Measurements from ENCODE around the gene FGF12.
"Not testable (repeated sequence)": the region's sequence is repeated elsewhere in the genome, so short reads cannot be mapped to it uniquely, and the experiment has no call there.

The FGF12 gene

GRCh38 chr3:192727032-192727847, at the start of gene FGF12:
Gene FGF12 (minus strand): TSS chr3:192727541.
- TF ChIP-seq CTCF (IDR thresholded peaks at IDR 0.05; ENCODE audit: unreplicated experiment in 3 of 3) = no peak
- Mint-ChIP-seq H3K4me3 (peak within 1 kb of the TSS; percentile 68 to 83 (median 72)), H3K4me1 (peaks cover 14% of the 10 kb centered on the region), H3K27me3 (ENCODE audit: low read depth) (peaks cover 49% of the 10 kb centered on the region), H3K27ac (no peak within 1 kb of the TSS), H3K36me3 (ENCODE audit: low read depth) (no peaks in the 10 kb centered on the region), H3K9me3 (no peaks in the 10 kb centered on the region)

DNA sequence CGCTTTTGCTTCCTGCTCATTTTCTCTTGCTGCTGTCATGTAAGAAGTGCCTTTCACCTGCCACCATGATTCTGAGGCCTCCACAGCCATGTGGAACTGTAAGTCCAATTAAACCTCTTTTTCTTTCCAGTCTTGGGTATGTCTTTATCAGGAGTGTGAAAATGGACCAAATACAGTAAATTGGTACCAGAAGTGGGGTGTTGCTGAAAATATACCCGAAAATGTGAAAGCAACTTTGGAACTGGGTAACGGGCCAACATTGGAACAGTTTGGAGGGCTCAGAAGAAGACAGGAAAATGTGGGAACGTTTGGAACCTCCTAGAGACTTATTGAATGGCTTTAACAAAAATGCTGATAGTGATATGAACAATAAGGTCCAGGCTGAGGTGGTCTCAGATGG, 47.0 kb upstream of the FGF12 start:
- H3K4me3 Mint-ChIP-seq; H3K27ac Mint-ChIP-seq; H3K36me3 Mint-ChIP-seq (ENCODE audit: low read depth); H3K4me1 Mint-ChIP-seq; H3K27me3 Mint-ChIP-seq (ENCODE audit: low read depth): not testable (repeated sequence)
- H3K9me3 Mint-ChIP-seq = peaks cover 24% of the 10 kb centered on the region

- Mint-ChIP-seq H3K9me3 (peaks cover 21% of the 10 kb centered on the region), H3K4me3 (no peak overlapping the region), H3K4me1 (no peaks in the 10 kb centered on the region), H3K36me3 (ENCODE audit: low read depth) (no peaks in the 10 kb centered on the region), H3K27ac (no peak overlapping the region), H3K27me3 (ENCODE audit: low read depth) (peaks cover 6% of the 10 kb centered on the region)
- peak in 1 of 3 experiments; percentile 48 for TF ChIP-seq CTCF (IDR thresholded peaks at IDR 0.05; ENCODE audit: unreplicated experiment in 3 of 3)
Measured at GRCh38 chr3:192772240-192772894, 45.0 kb upstream of the FGF12 start.

DNA sequence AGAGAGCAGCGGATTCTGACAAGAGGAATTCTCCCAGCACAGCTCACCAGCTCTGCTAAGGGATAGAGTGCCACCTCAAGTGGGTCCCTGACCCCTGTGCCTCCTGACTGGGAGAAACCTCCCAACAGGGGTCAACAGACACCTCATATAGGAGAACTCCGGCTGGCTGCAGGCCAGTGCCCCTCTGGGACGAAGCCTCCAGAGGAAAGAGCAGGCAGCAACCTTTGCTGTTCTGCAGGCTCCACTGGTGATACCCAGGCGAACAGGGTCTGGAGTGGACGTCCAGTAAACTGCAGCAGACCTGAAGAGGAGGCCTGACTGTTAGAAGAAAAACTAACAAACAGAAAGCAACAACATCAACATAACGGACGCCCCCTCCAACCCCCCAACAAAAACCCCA, 31.3 kb upstream of the FGF12 start:
- Mint-ChIP-seq H3K4me1 (no peaks in the 10 kb centered on the region), H3K36me3 (ENCODE audit: low read depth) (no peaks in the 10 kb centered on the region), H3K27ac (no peak overlapping the region), H3K9me3 (peaks cover 7% of the 10 kb centered on the region), H3K27me3 (ENCODE audit: low read depth) (no peaks in the 10 kb centered on the region), H3K4me3 (no peak overlapping the region)
- TF ChIP-seq CTCF (IDR thresholded peaks at IDR 0.05; ENCODE audit: unreplicated experiment in 3 of 3) = no peak

DNA sequence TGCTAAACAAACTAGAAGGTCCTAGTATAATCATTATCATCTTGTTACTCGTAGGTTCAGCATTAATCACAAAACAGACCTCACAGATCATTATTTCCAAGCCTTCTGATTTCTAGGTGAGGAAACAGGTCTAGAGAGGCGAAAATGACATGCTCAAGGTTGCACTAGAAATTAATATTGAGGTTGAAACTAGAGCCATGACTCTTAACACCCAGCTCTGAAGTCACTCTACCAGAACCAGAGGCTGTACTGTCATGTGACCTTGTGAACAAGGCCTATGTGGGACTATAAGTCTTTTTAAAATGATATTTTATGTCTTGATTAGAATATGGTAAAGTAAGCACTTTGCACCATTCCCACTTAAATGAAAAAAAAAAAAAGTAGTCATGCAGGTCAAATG, 23.8 kb upstream of the FGF12 start:
- Mint-ChIP-seq H3K36me3 (ENCODE audit: low read depth) (no peaks in the 10 kb centered on the region), H3K27me3 (ENCODE audit: low read depth) (no peaks in the 10 kb centered on the region), H3K9me3 (no peaks in the 10 kb centered on the region), H3K4me1 (no peaks in the 10 kb centered on the region), H3K27ac (no peak overlapping the region), H3K4me3 (no peak overlapping the region)
- no peak for TF ChIP-seq CTCF (IDR thresholded peaks at IDR 0.05; ENCODE audit: unreplicated experiment in 3 of 3)

DNA sequence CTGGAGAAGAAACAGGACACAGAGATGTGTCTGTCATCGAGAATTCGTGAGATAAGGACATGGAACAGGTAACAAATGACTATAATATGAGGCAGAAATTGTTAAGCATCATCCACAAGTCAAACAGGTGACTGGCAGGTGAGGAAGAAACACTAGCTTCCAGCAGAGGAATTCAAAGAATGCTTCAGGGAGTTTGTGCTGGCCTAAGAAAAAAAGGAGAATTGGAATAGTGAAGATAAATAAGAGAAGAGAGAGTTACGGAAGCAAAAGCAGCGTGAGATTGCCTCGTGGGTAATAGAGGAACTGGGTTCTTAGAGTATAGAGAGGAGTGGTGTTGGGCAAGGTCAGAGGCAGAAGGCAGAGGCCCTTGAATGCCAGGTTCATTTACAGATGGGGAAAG, 22.9 kb upstream of the FGF12 start:
- no peaks in the 10 kb centered on the region for H3K36me3 Mint-ChIP-seq (ENCODE audit: low read depth)
- no peaks in the 10 kb centered on the region for H3K9me3 Mint-ChIP-seq
- H3K27me3 Mint-ChIP-seq (ENCODE audit: low read depth) = peaks cover under 1% of the 10 kb centered on the region
- H3K27ac Mint-ChIP-seq = no peak overlapping the region
- no peak for TF ChIP-seq CTCF (IDR thresholded peaks at IDR 0.05; ENCODE audit: unreplicated experiment in 3 of 3)
- no peaks in the 10 kb centered on the region for H3K4me1 Mint-ChIP-seq
- no peak overlapping the region for H3K4me3 Mint-ChIP-seq
